T-helper 1 cell (primary cell): Measurements from ENCODE around the gene S100A13.
"Not testable (repeated sequence)": the region's sequence is repeated elsewhere in the genome, so short reads cannot be mapped to it uniquely, and the experiment has no call there.

Experiments used
- DNase-seq, 5 donors: peaks; one replicate each; pipeline ENCODE4 v3.0.0-alpha.2; 2012 to 2020
- total RNA-seq, 4 donors: gene quantifications; one replicate each; lab custom pipeline; 2026; lab: John Stamatoyannopoulos, UW

The S100A13 gene
- 0.83 to 2.1 (median 1.2) reads per million in 4 donors for total RNA-seq

DNA sequence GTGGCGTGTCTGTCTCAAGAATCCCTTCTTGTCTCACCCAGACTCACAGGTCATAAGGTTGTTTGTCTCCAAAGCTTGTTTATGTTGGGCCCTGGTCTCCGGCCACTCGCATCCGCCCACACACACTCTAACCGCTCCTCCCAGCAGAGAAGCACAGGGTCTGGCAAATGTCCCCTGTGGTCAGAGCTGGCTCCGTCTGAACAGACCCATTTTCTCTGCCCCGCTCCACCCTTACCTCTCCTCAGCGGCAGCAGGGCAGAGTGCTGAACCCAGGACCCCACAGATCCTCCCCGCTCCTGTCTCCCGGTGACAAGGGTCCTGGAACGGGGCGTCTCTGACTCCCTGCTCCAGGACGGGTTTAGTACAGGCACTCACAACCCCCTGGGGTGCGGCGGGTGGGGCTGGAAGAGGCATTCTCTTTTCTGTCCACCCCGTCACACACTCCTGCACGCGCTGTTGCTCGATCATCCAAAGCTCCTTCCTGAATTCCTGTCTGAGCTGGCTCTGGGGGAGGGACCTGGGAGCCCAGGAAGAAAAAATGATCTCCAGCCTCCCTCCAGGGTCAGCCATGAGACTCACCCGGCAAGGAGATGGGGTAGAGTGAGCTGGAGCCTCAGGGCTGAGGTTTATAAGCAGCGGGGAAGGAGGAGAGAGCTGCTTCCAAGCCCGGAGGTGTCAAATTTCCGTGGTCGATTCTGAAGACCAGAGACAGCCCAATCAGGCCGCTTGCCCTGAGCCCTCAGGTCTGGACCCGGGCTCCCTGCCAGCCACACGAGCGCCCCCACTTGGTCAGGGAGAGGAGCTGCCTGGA is at the start of gene S100A13:
TSS of gene S100A13 (minus strand) at position 602 of the 811 bp plus-strand sequence. CDS start 1,033 bp downstream, outside the sequence.
- DNase-seq = no peak

DNA sequence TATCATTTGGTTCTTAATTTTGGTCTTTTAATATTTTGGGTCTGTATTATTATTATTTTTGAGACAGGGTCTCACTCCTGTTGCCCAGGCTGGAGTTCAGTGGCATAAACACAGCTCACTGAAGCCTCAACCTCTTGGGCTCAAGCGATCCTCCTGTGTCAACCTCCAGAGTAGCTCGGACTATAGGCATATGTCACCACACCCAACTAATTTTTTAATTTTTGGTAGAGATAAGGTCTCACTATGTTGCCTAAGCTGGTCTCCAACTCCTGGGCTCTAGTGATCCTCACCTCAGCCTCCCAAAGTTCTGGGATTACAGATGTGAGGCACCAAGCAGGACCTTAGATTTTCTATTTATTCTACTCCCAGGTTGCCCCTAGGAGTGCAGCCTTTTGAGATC is 46.2 kb upstream of the S100A13 start:
- DNase-seq = no peak

DNA sequence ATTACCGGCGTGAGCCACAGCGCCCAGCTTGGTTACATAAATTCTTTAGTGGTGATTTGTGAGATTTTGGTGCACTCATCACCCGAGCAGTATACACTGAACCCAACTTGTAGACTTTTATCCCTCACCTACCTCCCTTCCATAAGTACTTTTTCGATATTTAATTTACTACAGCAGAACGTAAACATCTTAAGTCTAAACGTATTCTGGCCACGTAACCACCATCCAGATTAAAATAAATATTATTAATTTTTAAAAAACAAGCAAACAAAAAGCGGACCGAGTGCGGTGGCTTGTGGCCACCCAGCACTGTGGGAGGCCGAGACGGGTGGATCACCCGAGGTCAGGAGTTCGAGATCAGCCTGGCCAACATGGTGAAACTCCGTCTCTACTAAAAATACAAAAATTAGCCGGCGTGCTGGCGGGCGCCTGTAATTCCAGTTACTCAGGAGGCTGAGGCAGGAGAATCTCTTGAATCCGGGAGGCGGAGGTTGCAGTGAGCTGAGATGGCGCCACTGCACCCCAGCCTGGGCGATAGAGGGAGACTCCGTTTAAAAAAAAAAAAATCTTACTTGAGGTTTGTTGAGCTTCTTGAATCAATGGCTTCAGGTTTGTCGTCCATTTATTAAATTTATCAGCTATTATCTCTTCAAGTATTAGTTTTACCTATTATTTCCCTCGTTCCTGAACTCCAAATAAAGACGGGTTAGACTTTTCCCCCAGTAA is 44.5 kb upstream of the S100A13 start:
- DNase-seq = peak in 3 of 5 donors; percentile 23 to 61 (median 46)

DNA sequence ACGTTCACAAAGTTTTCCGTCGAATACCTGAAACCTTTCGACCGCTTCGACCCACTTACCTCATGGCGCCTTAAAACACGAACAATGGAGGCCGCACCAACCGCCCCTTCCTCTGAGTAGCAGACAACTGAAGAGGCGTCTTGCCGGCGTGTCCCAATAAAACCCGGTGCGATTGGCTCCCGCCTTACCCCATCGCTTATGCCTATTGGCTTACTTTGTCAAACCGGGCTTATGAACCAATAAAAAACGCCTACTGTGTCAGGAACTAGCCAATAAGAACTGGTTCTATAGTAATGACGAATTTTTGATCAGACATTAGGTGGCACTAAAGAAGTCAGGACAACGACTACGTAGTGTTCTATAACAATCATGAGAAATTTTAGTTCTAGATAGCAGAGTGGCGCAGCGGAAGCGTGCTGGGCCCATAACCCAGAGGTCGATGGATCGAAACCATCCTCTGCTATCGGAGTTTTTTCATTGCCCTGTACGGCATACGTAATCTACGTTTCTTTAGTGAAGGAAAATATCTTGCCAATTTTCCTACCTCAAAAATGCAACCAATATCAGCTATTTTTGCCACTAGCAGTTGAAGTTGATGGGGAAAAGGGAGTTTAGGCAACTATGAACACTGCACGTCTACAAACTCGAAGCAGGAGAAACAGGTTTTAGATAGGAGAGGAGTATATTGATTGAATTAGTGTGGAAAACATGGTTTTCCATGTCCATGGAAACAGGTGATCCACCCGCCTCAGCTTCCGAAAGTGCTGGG is 43.7 kb upstream of the S100A13 start, which contains the start of gene ILF2:
TSS of gene ILF2 (minus strand) at position 135 of the 769 bp plus-strand sequence. CDS start at position 64, 71 bp downstream.
- peak; percentile 93 to 99 (median 96) for DNase-seq

DNA sequence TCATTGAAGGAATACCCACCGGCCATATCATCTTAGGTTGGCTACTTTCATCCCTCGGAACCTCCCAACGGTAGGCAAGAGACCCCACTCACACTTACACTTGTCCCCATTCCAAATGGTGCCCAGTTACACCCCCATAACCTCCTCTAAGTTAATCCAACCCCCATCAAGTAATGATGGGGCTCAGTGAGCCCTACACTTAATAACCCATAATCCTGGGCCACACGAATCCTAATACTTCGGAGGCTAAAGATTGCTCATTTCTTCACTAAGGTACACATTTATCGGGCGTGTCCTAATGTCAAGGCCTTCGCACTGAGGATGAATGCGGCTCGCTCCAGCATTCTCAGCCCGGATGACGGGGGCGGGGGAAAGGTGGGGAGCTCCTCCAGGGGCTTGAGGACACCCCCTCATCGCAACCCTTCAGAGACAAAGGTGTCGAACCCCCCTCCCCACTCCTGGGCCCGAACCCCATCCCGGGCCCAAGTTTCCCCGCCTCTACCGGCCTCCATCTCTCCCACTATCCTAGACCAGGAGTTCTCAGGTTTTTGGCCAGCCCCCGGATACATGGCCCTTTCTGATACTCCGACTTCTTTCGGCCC is 43.1 kb upstream of the S100A13 start:
- DNase-seq = peak in 1 of 5 donors; percentile 11

DNA sequence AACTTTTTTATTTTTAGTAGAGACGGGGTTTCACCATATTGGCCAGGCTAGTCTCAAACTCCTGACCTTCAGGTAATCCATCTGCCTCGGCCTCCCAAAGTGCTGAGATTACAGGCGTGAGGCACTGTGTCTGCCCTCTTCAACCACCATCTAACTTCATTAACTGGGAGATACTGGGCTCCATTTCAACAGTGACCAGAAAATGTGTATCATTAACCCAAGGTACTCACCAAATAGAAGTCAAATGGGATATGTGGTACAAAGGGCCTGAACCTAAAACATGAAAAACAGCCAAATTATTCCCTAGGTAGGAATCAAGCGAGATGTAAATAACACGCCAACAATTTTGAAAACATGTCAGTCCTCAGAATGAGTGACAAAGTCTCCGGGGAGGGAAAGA is 42.3 kb upstream of the S100A13 start:
- no peak for DNase-seq

DNA sequence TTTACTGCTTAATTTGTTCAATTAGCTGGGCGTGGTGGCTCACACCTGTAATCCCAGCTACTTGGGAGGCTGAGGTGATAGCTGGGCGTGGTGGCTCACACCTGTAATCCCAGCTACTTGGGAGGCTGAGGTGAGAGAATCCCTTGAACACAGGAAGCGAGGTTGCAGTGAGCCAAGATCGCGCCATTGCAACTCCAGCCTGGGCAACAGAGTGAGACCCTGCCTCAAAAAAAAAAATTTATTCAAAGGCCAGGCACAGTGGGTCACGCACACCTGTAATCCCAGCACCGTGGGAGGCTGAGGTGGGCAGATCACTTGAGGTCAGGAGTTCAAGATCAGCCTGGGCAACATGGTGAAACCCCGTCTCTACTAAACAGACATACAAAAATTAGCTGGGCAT is 41.4 kb upstream of the S100A13 start:
- not testable (repeated sequence) for DNase-seq

DNA sequence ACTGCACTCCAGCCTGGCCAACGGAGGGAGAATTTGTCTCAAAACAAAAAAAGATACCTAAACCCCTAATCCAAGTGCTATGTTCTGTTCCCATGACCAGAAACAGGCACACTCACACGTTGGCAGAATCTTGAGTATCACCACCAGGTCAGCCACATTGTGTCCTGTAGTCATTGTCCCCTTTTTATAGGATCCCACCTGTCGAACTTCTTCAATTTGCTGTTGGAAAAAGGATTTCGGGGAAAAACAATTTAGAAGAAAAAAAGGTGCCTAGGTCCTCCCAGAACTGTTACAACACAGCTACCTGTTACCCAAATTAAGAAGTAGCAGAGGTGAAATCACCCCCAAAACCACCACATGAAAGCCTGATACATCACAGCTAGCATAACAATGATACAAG is 40.1 kb upstream of the S100A13 start:
- DNase-seq = no peak

DNA sequence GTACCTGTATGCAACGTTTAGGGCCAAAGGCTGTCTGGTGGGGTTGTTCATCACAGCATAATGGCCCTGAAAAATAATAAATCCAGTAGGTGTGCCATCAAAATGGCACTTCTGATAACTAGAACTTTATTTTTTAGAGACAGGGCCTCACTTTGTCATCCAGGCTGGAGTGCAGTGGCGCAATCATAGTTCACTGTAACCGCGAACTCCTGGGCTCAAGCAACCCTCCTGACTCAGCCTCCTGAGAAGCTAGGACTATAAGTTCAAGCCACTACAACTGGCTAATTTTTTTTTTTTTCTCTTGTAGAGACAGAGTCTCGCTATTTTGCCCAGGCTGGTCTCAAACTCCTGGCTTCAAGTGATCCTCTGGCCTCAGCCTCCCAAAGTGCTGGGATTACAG is 35.9 kb upstream of the S100A13 start:
- no peak for DNase-seq

DNA sequence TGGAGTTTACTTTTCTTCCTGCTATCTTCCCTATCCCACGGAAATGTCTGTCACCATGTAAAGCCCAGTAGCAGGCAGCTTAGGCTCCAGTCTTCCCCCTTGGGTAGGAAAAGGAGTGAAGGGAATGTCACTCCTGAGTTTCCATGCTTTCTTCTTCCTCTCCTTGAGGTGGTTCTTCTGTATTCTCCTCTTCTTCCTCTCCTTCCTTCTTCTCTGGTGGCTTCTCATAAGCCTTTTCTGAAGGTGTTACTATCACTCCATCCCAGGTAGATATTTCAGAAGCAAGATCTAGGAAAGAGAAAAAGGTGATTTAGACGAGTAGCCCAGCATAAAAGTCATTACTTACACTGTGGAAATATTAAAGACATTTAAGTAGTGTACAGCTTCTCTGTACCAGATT is 35.0 kb upstream of the S100A13 start:
- no peak for DNase-seq

DNA sequence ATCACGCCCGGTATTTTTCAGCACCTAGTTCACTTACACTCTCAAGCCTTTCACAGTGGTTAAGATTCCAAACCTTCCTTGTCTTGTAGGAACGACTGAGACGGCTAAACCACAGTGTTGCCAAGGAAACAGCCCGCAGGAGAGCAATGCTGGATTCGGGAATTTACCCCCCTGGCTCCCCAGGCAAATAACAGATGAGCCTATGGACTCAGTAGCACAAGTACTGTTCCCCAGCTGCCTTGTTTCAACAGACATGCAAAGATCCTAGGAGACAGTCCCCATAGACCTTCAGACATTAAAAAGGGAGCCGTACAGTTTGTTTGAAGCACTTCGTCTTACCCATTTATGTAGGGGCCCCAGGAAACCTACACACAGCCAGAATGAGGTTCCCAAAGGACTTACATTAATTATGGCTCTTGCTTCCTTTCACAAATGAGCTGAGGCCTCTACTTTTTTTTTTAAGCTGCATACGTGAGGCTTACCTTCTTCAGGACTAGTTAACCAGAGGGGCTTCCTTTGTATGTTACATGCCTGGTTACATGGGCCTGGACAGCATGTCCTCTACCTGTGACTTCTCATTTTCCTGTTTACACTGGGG is 33.9 kb upstream of the S100A13 start:
- DNase-seq = no peak

DNA sequence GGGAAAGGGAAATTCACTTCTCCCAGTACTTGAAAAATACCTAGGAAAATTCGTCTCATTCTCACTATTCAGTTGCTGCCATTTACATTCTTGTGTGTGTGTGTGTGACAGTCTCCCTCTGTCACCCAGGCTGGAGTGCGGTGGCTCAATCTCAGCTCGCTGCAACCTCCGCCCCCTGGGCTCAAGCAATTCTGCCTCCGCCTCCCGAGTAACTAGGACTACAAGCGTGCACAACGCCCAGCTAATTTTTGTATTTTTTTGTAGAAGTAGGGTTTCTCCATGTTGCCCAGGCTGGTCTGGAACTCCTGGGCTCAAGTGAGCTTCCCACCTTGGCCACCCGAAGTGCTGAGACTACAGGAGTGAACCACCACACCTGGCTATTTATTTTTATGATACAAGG is 32.4 kb upstream of the S100A13 start:
- no peak for DNase-seq

DNA sequence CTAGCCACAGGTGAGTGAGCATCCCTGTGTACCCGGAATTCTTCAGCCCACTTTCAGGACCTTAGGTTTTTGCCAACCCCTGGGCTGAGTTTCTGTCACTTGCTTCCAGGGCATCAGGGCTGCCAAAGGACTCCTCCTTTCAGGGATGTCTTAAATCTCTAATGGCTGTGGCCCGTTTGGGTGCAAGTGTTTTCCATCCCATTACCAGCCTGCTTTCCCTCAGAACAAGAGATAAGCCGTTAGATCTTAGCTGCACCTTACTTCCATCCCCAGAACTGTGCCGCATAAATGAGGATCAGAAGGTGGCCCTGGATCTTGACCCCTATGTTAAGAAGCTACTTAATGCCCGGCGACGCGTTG is 31.9 kb upstream of the S100A13 start:
- DNase-seq = no peak

DNA sequence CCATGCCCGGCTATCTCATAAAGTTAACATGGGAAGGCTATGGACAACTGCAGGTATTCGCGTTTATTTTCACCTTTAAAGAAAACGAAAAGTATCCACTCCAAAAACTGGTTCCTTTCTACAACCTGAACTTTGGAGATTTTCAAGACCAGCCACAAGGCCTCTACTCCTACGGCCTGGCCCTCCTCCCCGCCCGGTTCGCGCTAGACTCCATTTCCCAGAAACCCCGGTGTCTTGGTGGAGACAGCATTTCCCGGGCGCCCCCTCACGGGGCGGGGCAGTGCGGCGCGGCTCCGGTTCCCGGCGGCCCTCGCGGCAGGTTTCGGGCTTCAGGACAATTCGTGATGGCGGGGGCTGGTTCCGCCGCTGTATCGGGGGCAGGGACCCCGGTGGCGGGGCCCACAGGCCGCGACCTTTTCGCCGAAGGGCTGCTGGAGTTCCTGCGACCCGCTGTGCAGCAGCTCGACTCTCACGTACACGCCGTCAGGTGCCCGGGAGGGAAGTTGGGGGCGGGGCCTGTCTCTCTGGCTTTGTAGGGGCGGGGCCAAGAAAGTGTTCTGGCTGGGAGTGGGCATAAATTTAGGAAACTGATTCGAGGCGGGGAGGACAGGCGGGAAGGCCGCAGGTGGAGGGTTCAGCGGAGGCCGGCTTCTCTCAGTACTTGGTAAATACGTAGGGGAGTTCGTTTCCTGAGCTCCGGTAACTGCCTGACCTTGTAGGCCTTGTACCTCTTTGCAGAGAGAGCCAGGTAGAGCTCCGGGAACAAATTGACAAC is 31.3 kb upstream of the S100A13 start, which contains the start of gene SNAPIN:
TSS of gene SNAPIN (plus strand) at position 304 of the 775 bp plus-strand sequence. CDS start at position 345, 41 bp downstream.
- DNase-seq = peak; percentile 70 to 91 (median 83)

DNA sequence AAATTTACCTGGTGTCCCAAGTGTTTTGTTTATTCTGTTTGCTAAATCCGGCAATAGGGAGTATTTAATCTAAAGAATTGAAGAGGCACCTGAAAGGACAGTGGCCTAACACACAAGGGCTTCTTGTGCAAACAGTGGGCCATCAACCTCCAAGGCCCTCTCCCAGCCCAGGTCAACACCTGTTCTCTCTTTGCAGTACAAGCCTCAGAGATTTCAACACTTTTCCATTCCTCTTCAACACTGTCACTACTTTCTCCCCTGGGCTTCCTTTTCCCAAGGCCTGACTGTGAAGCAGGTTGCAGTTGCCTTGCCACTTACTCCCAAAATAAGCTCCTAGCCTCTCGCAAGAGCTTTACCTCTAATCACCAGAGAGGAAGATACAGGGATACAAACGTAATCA is 28.0 kb upstream of the S100A13 start:
- no peak for DNase-seq

DNA sequence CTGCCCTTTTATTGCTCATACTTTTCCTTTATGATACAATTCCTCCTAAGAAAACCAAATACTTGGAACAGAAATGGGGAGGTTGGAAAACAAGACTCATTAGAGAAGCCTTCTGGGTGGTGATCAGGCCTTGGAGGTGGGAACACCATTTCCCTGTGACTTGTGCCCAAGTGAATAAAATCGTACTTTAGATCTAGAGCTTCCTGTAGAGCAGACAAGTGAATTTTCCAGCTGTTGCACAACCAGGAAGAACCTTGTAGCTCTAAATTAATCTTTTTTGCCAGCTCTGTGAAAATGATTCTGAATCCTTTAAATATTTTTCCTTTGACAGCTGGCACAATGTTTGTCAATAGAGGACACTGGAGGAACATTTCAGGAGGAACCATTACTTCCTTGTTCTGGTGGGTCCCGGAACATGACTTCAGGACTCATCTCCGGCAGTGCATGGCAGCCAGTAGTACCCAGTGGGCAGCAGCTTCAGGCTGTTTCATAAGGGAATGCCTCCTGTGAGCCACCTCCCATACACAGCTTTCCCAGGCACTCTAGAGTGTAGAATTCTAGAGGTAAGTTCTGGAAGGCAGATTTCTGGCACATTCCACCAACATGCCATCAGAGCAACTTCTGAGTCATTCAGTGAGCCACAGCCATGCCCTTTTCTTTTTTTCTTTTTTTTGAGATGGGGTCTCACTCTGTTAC is 25.6 kb upstream of the S100A13 start:
- DNase-seq = no peak

DNA sequence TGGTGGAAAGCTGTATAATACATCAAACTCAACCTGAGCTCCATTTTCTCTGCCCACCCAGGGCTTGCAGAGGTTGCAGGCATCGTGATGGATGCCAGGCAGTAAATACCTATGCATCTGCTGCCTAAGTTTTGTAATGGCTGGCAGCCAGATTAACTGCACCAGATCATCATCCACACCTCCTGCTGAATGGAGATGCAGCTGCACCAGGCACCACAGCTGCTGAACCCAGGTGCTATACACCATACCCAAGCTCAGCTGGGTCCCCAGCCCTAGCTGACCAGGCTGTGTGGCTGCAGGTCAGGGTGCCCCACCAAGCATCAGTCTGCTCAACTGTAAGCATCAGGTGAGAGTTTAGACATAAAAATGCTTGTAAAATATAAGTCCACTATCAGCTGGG is 24.5 kb upstream of the S100A13 start:
- no peak for DNase-seq

DNA sequence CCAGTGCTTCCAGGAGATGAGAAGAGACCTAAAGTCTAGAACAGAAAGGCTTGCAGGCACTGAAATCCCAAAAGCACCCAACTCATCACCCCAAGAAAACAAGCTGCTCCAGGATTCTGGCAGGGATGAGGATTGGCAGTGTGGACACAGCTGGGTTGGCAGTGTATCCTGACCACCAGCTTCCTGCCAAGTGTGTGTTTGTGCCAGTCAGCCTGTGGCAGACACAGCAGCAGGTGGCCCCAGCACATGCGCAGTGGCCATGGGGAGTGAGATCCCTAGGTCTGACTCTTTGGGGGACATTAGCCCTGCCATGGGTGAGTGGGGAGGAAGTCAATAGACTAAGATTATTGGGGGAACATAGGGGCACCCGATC is 22.5 kb upstream of the S100A13 start:
- DNase-seq = no peak

DNA sequence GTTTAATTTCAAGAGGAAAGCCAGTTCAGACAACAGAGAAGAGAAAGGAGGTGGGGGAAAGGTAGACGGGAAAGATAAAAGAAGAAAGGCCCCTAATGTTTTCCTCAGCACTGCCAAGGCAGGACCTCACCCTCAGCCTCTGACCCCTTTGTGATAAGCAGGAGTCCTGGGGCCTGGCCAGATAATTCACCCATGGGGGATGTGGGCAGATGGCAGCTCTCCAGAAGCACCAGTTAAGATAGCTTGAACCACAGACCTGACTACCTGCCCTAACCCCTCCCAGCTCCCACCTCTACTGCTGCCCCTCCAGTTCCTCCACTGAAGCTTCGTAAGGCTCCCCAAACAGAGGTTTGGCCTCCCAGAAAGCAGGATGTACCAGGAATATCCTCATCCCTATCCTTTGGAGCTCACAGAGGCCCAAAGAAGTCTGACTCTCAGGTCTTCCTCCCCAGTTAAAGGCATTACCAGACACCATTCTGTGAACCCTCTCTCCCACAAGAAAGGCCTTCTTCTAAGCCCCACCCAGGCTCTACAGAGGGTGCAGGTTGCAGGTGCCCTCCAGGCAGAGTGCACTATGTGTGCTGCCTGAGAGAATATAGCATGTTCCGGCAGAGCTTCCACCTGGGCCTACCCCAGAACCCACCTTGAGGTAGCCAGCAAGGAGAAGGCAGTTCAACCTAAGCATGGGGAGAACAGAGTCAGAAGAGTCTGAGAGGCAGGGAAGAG is 22.0 kb upstream of the S100A13 start:
- no peak for DNase-seq
